ENCODE data around the gene KDF1. TPM values are rescaled to one million over a fixed set of nuclear protein-coding genes. Genes with fewer than 3 reads are reported as not detected.
A peak's percentile ranks its signal among the peaks of the same experiment; 100 is the strongest.

Gene KDF1
- polyA plus RNA-seq, 6 donors from 2014 or later, result 1.2 to 2.5 (median 2.2) TPM; not detected in 1

- Mint-ChIP-seq H3K27me3 (peaks cover 22 to 40% (median 39%) of the 10 kb centered on the region in 3 donors), H3K9me3 (no peaks in the 10 kb centered on the region), H3K4me1 (peaks cover 5 to 7% (median 5%) of the 10 kb centered on the region in 3 donors), H3K27ac (no peak overlapping the region), H3K36me3 (no peaks in the 10 kb centered on the region), H3K4me3 (peak overlapping the region in 1 of 8 donors; percentile 34)
- DNase-seq, result no peak
- no peak for ATAC-seq (ENCODE audit: low read depth in 2 of 2)
Observed at GRCh38 chr1:26986658-26987057, 26.4 kb upstream of the KDF1 start.

GRCh38 chr1:26984291-26984690 lies 24.0 kb upstream of the KDF1 start:
- DNase-seq, result no peak
- no peaks in the 10 kb centered on the region for H3K4me1 Mint-ChIP-seq
- ATAC-seq (ENCODE audit: low read depth in 2 of 2), result no peak
- no peak overlapping the region for H3K4me3 Mint-ChIP-seq
- no peak overlapping the region for H3K27ac Mint-ChIP-seq
- H3K9me3 Mint-ChIP-seq, result peaks cover 0 to 1% (median 0%) of the 10 kb centered on the region in 7 donors
- peaks cover 14 to 32% (median 29%) of the 10 kb centered on the region in 3 donors for H3K27me3 Mint-ChIP-seq
- no peaks in the 10 kb centered on the region for H3K36me3 Mint-ChIP-seq

GRCh38 chr1:26983863-26984262 lies 23.6 kb upstream of the KDF1 start:
- no peak for ATAC-seq (ENCODE audit: low read depth in 2 of 2)
- H3K36me3 Mint-ChIP-seq, result no peaks in the 10 kb centered on the region
- no peaks in the 10 kb centered on the region for H3K4me1 Mint-ChIP-seq
- H3K4me3 Mint-ChIP-seq, result no peak overlapping the region
- DNase-seq, result no peak
- peaks cover 14 to 31% (median 27%) of the 10 kb centered on the region in 3 donors for H3K27me3 Mint-ChIP-seq
- peaks cover 0 to 1% (median 0%) of the 10 kb centered on the region in 7 donors for H3K9me3 Mint-ChIP-seq
- H3K27ac Mint-ChIP-seq, result no peak overlapping the region

DNA sequence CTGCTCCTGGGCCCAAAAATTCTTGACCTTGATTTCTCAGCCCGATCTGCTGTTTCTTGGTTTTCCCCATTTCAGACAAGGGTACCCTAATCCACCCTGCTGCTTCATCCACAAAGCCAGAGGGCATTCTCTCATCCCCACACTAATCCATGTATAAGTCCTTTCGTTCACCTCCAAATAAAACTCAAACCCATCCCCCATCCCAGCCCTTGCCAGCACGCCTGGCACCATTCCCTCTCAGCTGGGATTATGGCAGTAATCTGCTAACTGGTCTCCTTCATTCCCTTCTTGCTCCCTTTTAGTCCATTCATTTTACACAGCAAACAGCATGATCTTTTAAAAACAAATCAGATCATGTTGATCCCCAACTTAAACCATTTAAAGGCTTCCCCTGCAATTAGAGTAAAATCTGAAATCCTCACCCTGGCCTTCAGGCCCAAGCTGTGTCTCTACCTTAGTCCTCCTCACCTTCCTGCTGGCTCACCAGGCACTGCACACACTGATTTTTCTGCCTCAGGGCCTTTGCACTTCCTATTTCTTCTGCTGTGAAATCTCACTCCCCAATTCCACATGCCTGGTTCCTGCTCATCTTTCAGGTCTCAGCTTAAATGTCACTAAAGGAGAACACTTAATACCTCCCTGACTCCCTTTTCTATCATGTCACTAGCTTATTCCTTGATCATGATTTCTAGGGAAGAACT lies 21.0 kb upstream of the KDF1 start:
- H3K9me3 Mint-ChIP-seq, result peaks cover 0 to 1% (median 0%) of the 10 kb centered on the region in 7 donors

DNA sequence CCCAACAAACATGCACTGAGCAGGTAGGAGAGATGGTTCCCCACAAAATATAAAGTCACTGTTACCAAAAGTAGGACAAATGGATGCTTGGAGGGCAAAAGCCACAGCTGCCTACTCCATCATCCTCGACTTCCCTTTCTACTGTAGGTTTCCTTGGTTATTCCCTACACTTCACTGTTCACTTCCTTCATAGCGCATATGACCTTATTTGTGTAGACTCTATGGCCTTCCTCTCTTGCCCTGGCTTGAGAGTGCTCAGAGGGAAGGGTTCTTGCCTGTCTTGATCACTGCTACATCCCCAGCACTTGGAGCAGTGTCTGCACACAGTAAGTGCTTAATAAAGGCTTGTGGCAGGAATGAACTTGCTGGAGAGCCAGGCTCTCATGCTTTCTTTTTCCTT lies 18.6 kb upstream of the KDF1 start:
- Mint-ChIP-seq H3K4me3 (no peak overlapping the region), H3K27me3 (peaks cover 4 to 29% (median 17%) of the 10 kb centered on the region in 3 donors), H3K36me3 (no peaks in the 10 kb centered on the region), H3K9me3 (peaks cover 0 to 1% (median 0%) of the 10 kb centered on the region in 7 donors), H3K27ac (no peak overlapping the region), H3K4me1 (no peaks in the 10 kb centered on the region)
- no peak for DNase-seq
- ATAC-seq (ENCODE audit: low read depth in 2 of 2), result no peak

More for the DNA sequence above, 21.0 kb upstream of the KDF1 start:
- Mint-ChIP-seq H3K27ac (no peak overlapping the region), H3K4me1 (no peaks in the 10 kb centered on the region), H3K36me3 (no peaks in the 10 kb centered on the region), H3K4me3 (no peak overlapping the region), H3K27me3 (peaks cover 6 to 26% (median 23%) of the 10 kb centered on the region in 3 donors)
- DNase-seq (no peak), ATAC-seq (ENCODE audit: low read depth in 2 of 2) (no peak)

- Mint-ChIP-seq H3K36me3 (no peaks in the 10 kb centered on the region), H3K27me3 (peaks cover 0 to 36% (median 11%) of the 10 kb centered on the region in 3 donors), H3K9me3 (peaks cover 0 to 1% (median 0%) of the 10 kb centered on the region in 7 donors), H3K4me1 (no peaks in the 10 kb centered on the region), H3K27ac (peak overlapping the region in 1 of 6 donors; percentile 95), H3K4me3 (no peak overlapping the region)
- no peak for ATAC-seq (ENCODE audit: low read depth in 2 of 2)
- DNase-seq, result no peak
Observed at GRCh38 chr1:26976621-26977510, 16.6 kb upstream of the KDF1 start.

- Mint-ChIP-seq H3K4me1 (no peaks in the 10 kb centered on the region), H3K9me3 (no peaks in the 10 kb centered on the region), H3K27ac (no peak overlapping the region), H3K4me3 (no peak overlapping the region), H3K36me3 (no peaks in the 10 kb centered on the region), H3K27me3 (peaks cover 8 to 37% (median 24%) of the 10 kb centered on the region in 3 donors)
- no peak for DNase-seq
- ATAC-seq (ENCODE audit: low read depth in 2 of 2), result no peak
Observed at GRCh38 chr1:26972821-26973220, 12.6 kb upstream of the KDF1 start.

DNA sequence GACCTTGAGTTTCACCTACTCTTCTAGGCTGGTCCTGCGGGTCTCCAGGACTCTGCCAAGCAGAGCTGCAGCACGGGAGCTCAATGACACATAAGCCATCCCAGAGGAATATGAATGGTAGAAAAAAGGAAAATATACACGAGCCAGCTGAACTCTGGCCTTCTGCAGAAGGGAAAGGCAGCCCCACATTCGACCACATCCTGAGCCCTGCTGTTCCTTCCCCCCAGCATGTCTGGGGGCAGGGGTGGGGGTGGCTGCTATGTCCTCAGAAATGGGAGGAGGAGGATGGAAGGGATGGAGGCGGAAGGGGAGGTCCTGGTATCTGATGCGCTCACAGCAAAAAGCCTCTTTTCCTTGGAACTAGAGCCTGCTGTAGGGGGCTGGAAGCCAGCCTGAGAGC lies 12.1 kb upstream of the KDF1 start:
- DNase-seq (no peak), ATAC-seq (ENCODE audit: low read depth in 2 of 2) (no peak)
- no peaks in the 10 kb centered on the region for H3K4me1 Mint-ChIP-seq
- H3K36me3 Mint-ChIP-seq, result no peaks in the 10 kb centered on the region
- H3K4me3 Mint-ChIP-seq, result no peak overlapping the region
- no peak overlapping the region for H3K27ac Mint-ChIP-seq
- H3K9me3 Mint-ChIP-seq, result no peaks in the 10 kb centered on the region
- peaks cover 8 to 36% (median 24%) of the 10 kb centered on the region in 3 donors for H3K27me3 Mint-ChIP-seq

DNA sequence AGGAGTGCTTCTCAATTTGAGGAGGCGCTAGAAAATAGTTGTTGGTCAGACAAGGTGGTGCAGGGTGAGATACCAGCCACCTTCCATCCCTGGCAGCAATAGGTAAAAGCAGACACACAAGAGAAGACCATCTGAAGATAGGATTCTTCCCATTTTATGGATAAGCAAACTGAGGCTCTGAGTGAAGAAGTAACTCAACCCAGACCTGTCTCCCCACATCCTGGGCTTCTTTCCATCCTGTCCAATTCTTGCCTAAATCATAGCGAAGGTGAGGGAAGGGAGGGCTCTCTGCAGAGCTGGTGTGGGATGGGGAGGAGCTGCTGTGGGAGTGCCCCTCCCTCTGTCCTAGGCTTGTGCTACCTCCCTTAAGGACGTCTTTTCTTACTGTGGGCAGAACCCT lies 11.3 kb upstream of the KDF1 start:
- Mint-ChIP-seq H3K36me3 (no peaks in the 10 kb centered on the region), H3K4me1 (peaks cover 0 to 2% (median 0%) of the 10 kb centered on the region in 3 donors), H3K27ac (no peak overlapping the region), H3K27me3 (peaks cover 13 to 40% (median 28%) of the 10 kb centered on the region in 3 donors), H3K4me3 (no peak overlapping the region), H3K9me3 (no peaks in the 10 kb centered on the region)
- DNase-seq (no peak), ATAC-seq (ENCODE audit: low read depth in 2 of 2) (no peak)

GRCh38 chr1:26970810-26971209 lies 10.5 kb upstream of the KDF1 start:
- H3K36me3 Mint-ChIP-seq, result no peaks in the 10 kb centered on the region
- no peak overlapping the region for H3K27ac Mint-ChIP-seq
- ATAC-seq (ENCODE audit: low read depth in 2 of 2) (no peak), DNase-seq (no peak)
- H3K9me3 Mint-ChIP-seq, result no peaks in the 10 kb centered on the region
- peaks cover 15 to 44% (median 36%) of the 10 kb centered on the region in 3 donors for H3K27me3 Mint-ChIP-seq
- H3K4me3 Mint-ChIP-seq, result no peak overlapping the region
- peaks cover 0 to 4% (median 0%) of the 10 kb centered on the region in 3 donors for H3K4me1 Mint-ChIP-seq

DNA sequence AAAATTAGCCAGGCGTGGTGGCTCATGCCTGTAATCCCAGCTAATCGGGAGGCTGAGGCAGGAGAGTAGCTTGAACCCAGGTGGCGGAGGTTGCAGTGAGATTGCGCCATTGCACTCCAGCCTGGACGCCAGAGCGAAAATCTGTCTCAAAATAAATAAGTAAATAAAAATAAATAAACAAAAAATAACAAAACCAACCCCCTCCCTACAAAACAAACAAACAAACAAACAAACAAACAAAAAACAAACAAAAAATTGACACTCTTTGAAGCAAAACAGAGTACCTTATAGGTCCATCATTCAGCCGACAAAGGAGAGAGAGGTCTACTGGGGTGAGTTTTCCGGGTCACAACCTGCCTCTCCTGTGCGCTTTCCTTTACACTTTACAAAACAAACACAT lies 5.4 kb upstream of the KDF1 start:
- H3K27ac Mint-ChIP-seq, result no peak overlapping the region
- H3K4me3 Mint-ChIP-seq, result no peak overlapping the region
- H3K9me3 Mint-ChIP-seq, result no peaks in the 10 kb centered on the region
- ATAC-seq (ENCODE audit: low read depth in 2 of 2) (no peak), DNase-seq (no peak)
- H3K27me3 Mint-ChIP-seq, result peaks cover 29 to 48% (median 42%) of the 10 kb centered on the region in 3 donors
- no peaks in the 10 kb centered on the region for H3K36me3 Mint-ChIP-seq
- peaks cover 2 to 6% (median 3%) of the 10 kb centered on the region in 3 donors for H3K4me1 Mint-ChIP-seq

GRCh38 chr1:26965213-26965612 lies 4.9 kb upstream of the KDF1 start:
- Mint-ChIP-seq H3K27me3 (peaks cover 29 to 44% (median 41%) of the 10 kb centered on the region in 3 donors), H3K9me3 (no peaks in the 10 kb centered on the region), H3K4me1 (peaks cover 5 to 10% (median 7%) of the 10 kb centered on the region in 3 donors), H3K27ac (no peak overlapping the region), H3K4me3 (no peak overlapping the region), H3K36me3 (no peaks in the 10 kb centered on the region)
- no peak for ATAC-seq (ENCODE audit: low read depth in 2 of 2)
- DNase-seq, result no peak

GRCh38 chr1:26961826-26962225 lies 1.6 kb upstream of the KDF1 start:
- Mint-ChIP-seq H3K27me3 (peaks cover 22 to 41% (median 29%) of the 10 kb centered on the region in 3 donors), H3K4me1 (peaks cover 7 to 10% (median 10%) of the 10 kb centered on the region in 3 donors), H3K36me3 (no peaks in the 10 kb centered on the region), H3K4me3 (peak overlapping the region in 2 of 8 donors; percentile 43 to 81), H3K9me3 (no peaks in the 10 kb centered on the region), H3K27ac (no peak overlapping the region)
- no peak for DNase-seq
- no peak for ATAC-seq (ENCODE audit: low read depth in 2 of 2)
